Fibroblast of lung (primary cell): ENCODE data around the gene LDLRAD4. TPM values are rescaled to one million over a fixed set of nuclear protein-coding genes. Genes with fewer than 3 reads are reported as not detected.
A peak's percentile ranks its signal among the peaks of the same experiment; 100 is the strongest.

Source experiments
- DNase-seq, 2 donors: peaks; one replicate each; pipeline versions ENCODE4 v3.0.0 to v3.0.0-alpha.2; 2010; ENCODE audit warnings: low read depth in 2 of 2
- H2AFZ ChIP-seq: 2 replicates; pipeline ENCODE4 v1.5.1; 2012; ENCODE audit warnings: low read length, control low read depth, inconsistent platforms
- H3K27ac ChIP-seq: 2 replicates; pipeline ENCODE4 v1.5.1; 2011; ENCODE audit warnings: low read length, control low read depth; ENCODE audit not compliant: insufficient read depth
- H3K27me3 ChIP-seq: 2 replicates; pipeline ENCODE4 v1.5.1; 2011; ENCODE audit warnings: mild to moderate bottlenecking, low read length; ENCODE audit not compliant: control insufficient read depth, insufficient read depth
- H3K36me3 ChIP-seq: 2 replicates; pipeline ENCODE4 v1.5.1; 2011; ENCODE audit warnings: low read length; ENCODE audit not compliant: control insufficient read depth, insufficient read depth
- H3K4me1 ChIP-seq: 2 replicates; pipeline ENCODE4 v1.5.1; 2011; ENCODE audit warnings: low read length; ENCODE audit not compliant: control insufficient read depth, insufficient read depth; ENCODE audit errors: extremely low read depth
- H3K4me2 ChIP-seq: 2 replicates; pipeline ENCODE4 v1.5.1; 2011; ENCODE audit warnings: low read length, control low read depth; ENCODE audit not compliant: insufficient read depth; ENCODE audit errors: extremely low read depth
- H3K4me3 ChIP-seq, 4 experiments: fragments of 200-600 bp in 1 of 4; sonication (generic) in 1 of 4; replicated peaks in 1 of 4; 2 replicates each; pipeline ENCODE4 v1.5.1; 2011 to 2016; ENCODE audit warnings: low read length in 4 of 4, low read depth in 3 of 4, mild to moderate bottlenecking in 3 of 4, control low read depth in 2 of 4, inconsistent platforms in 1 of 4, mixed read lengths in 1 of 4; ENCODE audit not compliant: insufficient read depth in 1 of 4; ENCODE audit errors: control extremely low read depth in 1 of 4
- H3K79me2 ChIP-seq: 2 replicates; pipeline ENCODE4 v1.5.1; 2012; ENCODE audit warnings: mild to moderate bottlenecking, low read length, inconsistent platforms; ENCODE audit not compliant: control insufficient read depth, insufficient read depth
- H3K9ac ChIP-seq: 2 replicates; pipeline ENCODE4 v1.5.1; 2011; ENCODE audit warnings: mild to moderate bottlenecking, low read length, control low read depth; ENCODE audit not compliant: insufficient read depth
- H3K9me3 ChIP-seq: 2 replicates; pipeline ENCODE4 v1.5.1; 2012; ENCODE audit warnings: low read depth, low read length; ENCODE audit not compliant: control insufficient read depth, insufficient read depth
- H4K20me1 ChIP-seq: 2 replicates; pipeline ENCODE4 v1.5.1; 2011; ENCODE audit warnings: low read length; ENCODE audit not compliant: control insufficient read depth, insufficient read depth; ENCODE audit errors: extremely low read depth
- EZH2 ChIP-seq: IDR thresholded peaks from 2 replicates; pipeline ENCODE4 v1.5.1; 2012; ENCODE audit warnings: low read length, control low read depth, mild to moderate bottlenecking; ENCODE audit errors: missing control alignments
- polyA plus RNA-seq, 2 donors: library from polyadenylated mRNA; depleted of rRNA in 1 of 2; stranded (reverse) in 1 of 2; unstranded in 1 of 2; fragments of >200 nt; gene quantifications; 2 replicates each; pipeline ENCODE4 v1.2.1, GENCODE V29; 2011 to 2012; ENCODE audit warnings: missing spikeins in 1 of 2
- total RNA-seq: library from RNA; depleted of rRNA; stranded (reverse); fragments of >200 nt; gene quantifications from 2 replicates; pipeline ENCODE4 v1.2.1, GENCODE V29; 2014
- TF ChIP-seq, protein P1 (sequence below), 2 donors: IDR thresholded peaks in 1 of 2; conservative IDR thresholded peaks in 1 of 2; 1 replicate in 1 of 2; 2 replicates in 1 of 2; pipeline ENCODE4 v1.5.1; 2011 to 2012; ENCODE audit warnings: low read length in 2 of 2, control low read depth in 1 of 2, inconsistent platforms in 1 of 2, low read depth in 1 of 2, mild to moderate bottlenecking in 1 of 2

The LDLRAD4 gene
- total and polyA plus RNA-seq, 2 donors (not counting 1 experiment from before 2014, with no cell fraction given) = not detected

DNA sequence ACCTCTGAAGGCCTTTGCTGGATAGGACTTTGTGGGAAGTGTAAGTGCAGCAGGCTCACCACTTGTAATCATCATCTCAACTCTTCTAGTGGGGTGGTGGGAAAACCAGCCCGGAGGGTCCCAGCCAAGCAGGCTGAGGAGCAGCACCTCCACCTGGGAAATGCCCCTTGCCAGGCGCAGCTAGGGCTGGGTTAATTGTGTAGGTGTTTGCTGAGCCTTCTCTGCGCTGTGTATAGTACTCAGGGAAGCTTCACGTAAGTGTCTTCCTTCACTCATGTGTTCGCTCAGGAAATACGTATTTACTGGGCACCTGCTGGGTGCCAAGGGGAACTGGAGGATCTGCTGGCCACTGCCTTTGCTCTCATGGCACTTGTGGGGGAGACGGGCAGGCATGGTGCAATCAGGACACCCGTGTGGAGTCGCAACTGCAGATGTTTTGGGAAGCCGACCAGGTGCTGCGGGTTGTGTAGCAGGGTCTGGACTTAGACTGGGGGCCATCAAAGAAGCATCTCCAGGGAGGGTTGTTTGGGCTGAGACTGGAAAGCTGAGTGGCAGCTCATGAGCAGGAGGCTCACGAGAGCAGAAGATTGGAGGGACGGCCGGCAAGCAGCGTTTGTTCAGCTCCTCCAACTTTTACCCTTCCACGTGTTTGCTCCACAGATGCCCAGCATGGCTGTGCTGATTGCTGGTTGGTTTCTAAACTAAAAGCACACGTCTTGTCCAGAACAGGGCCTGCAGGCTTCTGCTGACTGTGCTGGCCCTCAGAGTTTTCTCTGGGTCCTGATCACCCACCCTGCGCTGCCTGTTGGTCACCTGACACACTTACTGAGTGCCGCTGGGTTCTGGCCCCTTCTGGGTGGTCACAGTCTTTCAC is 164.6 kb downstream of the LDLRAD4 start:
- DNase-seq = no peak
- Histone ChIP-seq H3K27me3 (no peaks in the 10 kb centered on the region), H4K20me1 (no peaks in the 10 kb centered on the region), H3K4me3 (no peak overlapping the region), H3K79me2 (no peaks in the 10 kb centered on the region), H3K36me3 (no peaks in the 10 kb centered on the region), H3K27ac (peak overlapping the region; percentile 1), H2AFZ (no peak overlapping the region), H3K9me3 (no peaks in the 10 kb centered on the region), H3K9ac (no peak overlapping the region), H3K4me2 (no peak overlapping the region), H3K4me1 (no peaks in the 10 kb centered on the region)
- TF ChIP-seq, protein P1, sequence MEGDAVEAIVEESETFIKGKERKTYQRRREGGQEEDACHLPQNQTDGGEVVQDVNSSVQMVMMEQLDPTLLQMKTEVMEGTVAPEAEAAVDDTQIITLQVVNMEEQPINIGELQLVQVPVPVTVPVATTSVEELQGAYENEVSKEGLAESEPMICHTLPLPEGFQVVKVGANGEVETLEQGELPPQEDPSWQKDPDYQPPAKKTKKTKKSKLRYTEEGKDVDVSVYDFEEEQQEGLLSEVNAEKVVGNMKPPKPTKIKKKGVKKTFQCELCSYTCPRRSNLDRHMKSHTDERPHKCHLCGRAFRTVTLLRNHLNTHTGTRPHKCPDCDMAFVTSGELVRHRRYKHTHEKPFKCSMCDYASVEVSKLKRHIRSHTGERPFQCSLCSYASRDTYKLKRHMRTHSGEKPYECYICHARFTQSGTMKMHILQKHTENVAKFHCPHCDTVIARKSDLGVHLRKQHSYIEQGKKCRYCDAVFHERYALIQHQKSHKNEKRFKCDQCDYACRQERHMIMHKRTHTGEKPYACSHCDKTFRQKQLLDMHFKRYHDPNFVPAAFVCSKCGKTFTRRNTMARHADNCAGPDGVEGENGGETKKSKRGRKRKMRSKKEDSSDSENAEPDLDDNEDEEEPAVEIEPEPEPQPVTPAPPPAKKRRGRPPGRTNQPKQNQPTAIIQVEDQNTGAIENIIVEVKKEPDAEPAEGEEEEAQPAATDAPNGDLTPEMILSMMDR (conservative IDR thresholded peaks at IDR 0.05 in 1 of 2, IDR thresholded peaks at IDR 0.05 in 1 of 2; ENCODE audit: low read depth in 1 of 2, low read length in 2 of 2) = no peak
- TF ChIP-seq EZH2 = no peak

DNA sequence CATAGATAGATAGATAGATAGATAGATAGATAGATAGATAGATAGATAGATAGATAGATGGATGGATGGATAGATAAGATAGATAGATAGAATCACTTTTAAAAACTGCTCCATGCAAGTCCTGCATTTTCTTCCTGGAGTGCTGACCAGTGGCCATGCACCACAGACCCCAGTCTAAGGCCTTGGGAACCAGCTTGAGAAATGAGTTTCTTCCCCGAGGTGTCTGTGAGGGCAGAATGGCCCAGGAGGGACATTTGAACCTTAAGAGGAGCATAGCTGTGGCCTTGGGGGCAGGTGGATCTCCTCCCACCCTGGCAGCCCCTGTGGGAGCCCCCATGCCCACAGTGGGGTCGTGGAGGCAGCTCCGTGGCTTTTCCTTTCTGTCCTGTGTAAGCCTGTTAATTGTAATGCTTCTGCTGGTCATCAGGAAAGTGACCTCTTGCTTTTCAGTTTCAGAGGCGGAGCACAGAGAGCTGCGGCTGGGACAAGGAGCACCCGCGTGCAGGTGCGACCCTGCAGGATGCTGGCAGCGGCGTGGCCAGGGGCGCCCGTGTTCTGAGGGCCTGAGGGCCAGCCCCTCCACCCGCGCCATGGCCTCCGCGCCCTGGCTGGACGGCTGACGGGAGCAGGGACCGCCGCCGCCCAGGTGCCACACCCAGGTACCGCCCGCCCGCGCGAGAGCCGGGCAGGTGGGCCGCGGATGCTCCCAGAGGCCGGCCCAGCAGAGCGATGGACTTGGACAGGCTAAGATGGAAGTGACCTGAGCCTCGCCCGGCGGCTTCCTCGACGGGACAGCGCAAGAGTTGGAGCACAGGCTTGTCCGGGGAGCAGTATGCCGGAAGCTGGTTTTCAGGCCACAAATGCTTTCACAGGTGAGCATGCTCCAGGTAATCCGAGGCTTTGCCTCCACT is 168.6 kb downstream of the LDLRAD4 start:
- Histone ChIP-seq H2AFZ (no peak overlapping the region), H3K4me1 (no peaks in the 10 kb centered on the region), H3K27ac (no peak overlapping the region), H3K4me2 (no peak overlapping the region), H4K20me1 (no peaks in the 10 kb centered on the region), H3K4me3 (no peak overlapping the region), H3K36me3 (no peaks in the 10 kb centered on the region), H3K79me2 (no peaks in the 10 kb centered on the region), H3K27me3 (no peaks in the 10 kb centered on the region), H3K9me3 (no peaks in the 10 kb centered on the region), H3K9ac (no peak overlapping the region)
- no peak for DNase-seq
- TF ChIP-seq, protein P1 (conservative IDR thresholded peaks at IDR 0.05 in 1 of 2, IDR thresholded peaks at IDR 0.05 in 1 of 2; ENCODE audit: low read depth in 1 of 2, low read length in 2 of 2) = no peak
- no peak for TF ChIP-seq EZH2
